ENCODE results near the gene ADAMTS5.

The ADAMTS5 gene

GRCh38 chr21:26949830-26950229 lies 17.1 kb downstream of the ADAMTS5 start:
- H3K4me3 ChIP-seq (ENCODE audit: low read depth, low read length): no peak overlapping the region

GRCh38 chr21:26948194-26948593 lies 18.7 kb downstream of the ADAMTS5 start:
- no peak overlapping the region for H3K4me3 ChIP-seq (ENCODE audit: low read depth, low read length)

- H3K4me3 ChIP-seq (ENCODE audit: low read depth, low read length): no peak overlapping the region
Observed at GRCh38 chr21:26946744-26947446, 20.0 kb downstream of the ADAMTS5 start.

- H3K4me3 ChIP-seq (ENCODE audit: low read depth, low read length): no peak overlapping the region
Observed at GRCh38 chr21:26945916-26946675, 20.8 kb downstream of the ADAMTS5 start.

GRCh38 chr21:26943921-26944320 lies 23.0 kb downstream of the ADAMTS5 start:
- no peak overlapping the region for H3K4me3 ChIP-seq (ENCODE audit: low read depth, low read length)

GRCh38 chr21:26941421-26941820 lies 25.5 kb downstream of the ADAMTS5 start:
- no peak overlapping the region for H3K4me3 ChIP-seq (ENCODE audit: low read depth, low read length)

GRCh38 chr21:26939601-26940111 lies 27.2 kb downstream of the ADAMTS5 start:
- no peak overlapping the region for H3K4me3 ChIP-seq (ENCODE audit: low read depth, low read length)

GRCh38 chr21:26936641-26937040 lies 30.2 kb downstream of the ADAMTS5 start:
- H3K4me3 ChIP-seq (ENCODE audit: low read depth, low read length): no peak overlapping the region

GRCh38 chr21:26935977-26936376 lies 30.9 kb downstream of the ADAMTS5 start:
- no peak overlapping the region for H3K4me3 ChIP-seq (ENCODE audit: low read depth, low read length)

GRCh38 chr21:26934383-26934782 lies 32.5 kb downstream of the ADAMTS5 start:
- no peak overlapping the region for H3K4me3 ChIP-seq (ENCODE audit: low read depth, low read length)

- no peak overlapping the region for H3K4me3 ChIP-seq (ENCODE audit: low read depth, low read length)
Observed at GRCh38 chr21:26933448-26933847, 33.4 kb downstream of the ADAMTS5 start.

- H3K4me3 ChIP-seq (ENCODE audit: low read depth, low read length): no peak overlapping the region
Observed at GRCh38 chr21:26925636-26926035, 41.3 kb downstream of the ADAMTS5 start.

GRCh38 chr21:26925122-26925521 lies 41.8 kb downstream of the ADAMTS5 start:
- no peak overlapping the region for H3K4me3 ChIP-seq (ENCODE audit: low read depth, low read length)

- H3K4me3 ChIP-seq (ENCODE audit: low read depth, low read length): no peak overlapping the region
Observed at GRCh38 chr21:26923986-26924385, 42.9 kb downstream of the ADAMTS5 start.

- H3K4me3 ChIP-seq (ENCODE audit: low read depth, low read length): no peak overlapping the region
Observed at GRCh38 chr21:26920055-26920454, 46.8 kb downstream of the ADAMTS5 start.

GRCh38 chr21:26918323-26919079 lies 48.4 kb downstream of the ADAMTS5 start:
- no peak overlapping the region for H3K4me3 ChIP-seq (ENCODE audit: low read depth, low read length)

- H3K4me3 ChIP-seq (ENCODE audit: low read depth, low read length): no peak overlapping the region
Observed at GRCh38 chr21:26916799-26917198, 50.1 kb downstream of the ADAMTS5 start.

GRCh38 chr21:26914557-26914956 lies 52.3 kb downstream of the ADAMTS5 start:
- no peak overlapping the region for H3K4me3 ChIP-seq (ENCODE audit: low read depth, low read length)

- H3K4me3 ChIP-seq (ENCODE audit: low read depth, low read length): no peak overlapping the region
Observed at GRCh38 chr21:26912466-26912865, 54.4 kb downstream of the ADAMTS5 start.

- no peak overlapping the region for H3K4me3 ChIP-seq (ENCODE audit: low read depth, low read length)
Observed at GRCh38 chr21:26909972-26910371, 56.9 kb downstream of the ADAMTS5 start.

GRCh38 chr21:26900980-26901379 lies 65.9 kb downstream of the ADAMTS5 start:
- no peak overlapping the region for H3K4me3 ChIP-seq (ENCODE audit: low read depth, low read length)

All from iPS-11a (cell line).